ENCODE measurements around the gene MTCL1.

The MTCL1 gene

GRCh38 chr18:8869696-8870095, 164.3 kb downstream of the MTCL1 start:
- Mint-ChIP-seq H3K4me3 (no peak overlapping the region), H3K36me3 (ENCODE audit: low read depth) (no peaks in the 10 kb centered on the region), H3K4me1 (no peaks in the 10 kb centered on the region), H3K27ac (no peak overlapping the region), H3K9me3 (no peaks in the 10 kb centered on the region), H3K27me3 (ENCODE audit: low read depth) (peaks cover 9% of the 10 kb centered on the region)
- no peak for TF ChIP-seq CTCF (IDR thresholded peaks at IDR 0.05; ENCODE audit: unreplicated experiment in 3 of 3)

- H3K9me3 Mint-ChIP-seq: no peaks in the 10 kb centered on the region
- H3K27me3 Mint-ChIP-seq (ENCODE audit: low read depth): peaks cover 9% of the 10 kb centered on the region
- H3K4me3 Mint-ChIP-seq: no peak overlapping the region
- no peak for TF ChIP-seq CTCF (IDR thresholded peaks at IDR 0.05; ENCODE audit: unreplicated experiment in 3 of 3)
- H3K4me1 Mint-ChIP-seq: no peaks in the 10 kb centered on the region
- no peaks in the 10 kb centered on the region for H3K36me3 Mint-ChIP-seq (ENCODE audit: low read depth)
- no peak overlapping the region for H3K27ac Mint-ChIP-seq
These were observed 165.2 kb downstream of the MTCL1 start for GRCh38 chr18:8870528-8870927.

GRCh38 chr18:8871489-8871888, 166.1 kb downstream of the MTCL1 start:
- Mint-ChIP-seq H3K27ac (no peak overlapping the region), H3K4me3 (no peak overlapping the region), H3K4me1 (no peaks in the 10 kb centered on the region), H3K27me3 (ENCODE audit: low read depth) (peaks cover 7% of the 10 kb centered on the region), H3K9me3 (no peaks in the 10 kb centered on the region), H3K36me3 (ENCODE audit: low read depth) (no peaks in the 10 kb centered on the region)
- TF ChIP-seq CTCF (IDR thresholded peaks at IDR 0.05; ENCODE audit: unreplicated experiment in 3 of 3): no peak

- Mint-ChIP-seq H3K27me3 (ENCODE audit: low read depth) (no peaks in the 10 kb centered on the region), H3K9me3 (no peaks in the 10 kb centered on the region), H3K27ac (peak overlapping the region in 1 of 3 experiments; percentile 19), H3K4me3 (no peak overlapping the region), H3K4me1 (no peaks in the 10 kb centered on the region), H3K36me3 (ENCODE audit: low read depth) (no peaks in the 10 kb centered on the region)
- TF ChIP-seq CTCF (IDR thresholded peaks at IDR 0.05; ENCODE audit: unreplicated experiment in 3 of 3): no peak
These were observed 169.5 kb downstream of the MTCL1 start for GRCh38 chr18:8874872-8875271.

GRCh38 chr18:8876887-8877286, 171.5 kb downstream of the MTCL1 start:
- Mint-ChIP-seq H3K4me1 (no peaks in the 10 kb centered on the region), H3K4me3 (no peak overlapping the region), H3K27ac (no peak overlapping the region), H3K27me3 (ENCODE audit: low read depth) (no peaks in the 10 kb centered on the region), H3K9me3 (peaks cover 3% of the 10 kb centered on the region), H3K36me3 (ENCODE audit: low read depth) (no peaks in the 10 kb centered on the region)
- no peak for TF ChIP-seq CTCF (IDR thresholded peaks at IDR 0.05; ENCODE audit: unreplicated experiment in 3 of 3)

- peak overlapping the region in 1 of 3 experiments; percentile 16 for H3K27ac Mint-ChIP-seq
- H3K9me3 Mint-ChIP-seq: peaks cover 18% of the 10 kb centered on the region
- H3K36me3 Mint-ChIP-seq (ENCODE audit: low read depth): peaks cover 5% of the 10 kb centered on the region
- peaks cover 4% of the 10 kb centered on the region for H3K27me3 Mint-ChIP-seq (ENCODE audit: low read depth)
- H3K4me3 Mint-ChIP-seq: no peak overlapping the region
- no peaks in the 10 kb centered on the region for H3K4me1 Mint-ChIP-seq
- no peak for TF ChIP-seq CTCF (IDR thresholded peaks at IDR 0.05; ENCODE audit: unreplicated experiment in 3 of 3)
These were observed 175.7 kb downstream of the MTCL1 start for GRCh38 chr18:8881103-8881502.
